DOHH2 (cell line): Measurements from ENCODE around the gene ABLIM2.

ENCODE experiments used
- H3F3A ChIP-seq: fragments of 200-600 bp; sonication (generic), shearing (Covaris generic); 2 replicates; pipeline ENCODE4 v1.6.0; 2016; ENCODE audit warnings: antibody characterized with exemption, mild to moderate bottlenecking; ENCODE audit not compliant: control insufficient read depth, insufficient read depth
- H3K27ac ChIP-seq: fragments of 200-600 bp; sonication (generic); 2 replicates; pipeline ENCODE4 v1.5.1; 2014; ENCODE audit warnings: low read depth, mild to moderate bottlenecking, low read length, moderate library complexity
- H3K27me3 ChIP-seq: fragments of 200-600 bp; sonication (generic); 2 replicates; pipeline ENCODE4 v1.6.1; 2014; ENCODE audit warnings: mild to moderate bottlenecking, low read length, mixed read lengths; ENCODE audit not compliant: control insufficient read depth
- H3K36me3 ChIP-seq: fragments of 200-600 bp; sonication (generic); 2 replicates; pipeline ENCODE4 v1.6.1; 2014; ENCODE audit warnings: mild to moderate bottlenecking, low read length, moderate library complexity, mixed read lengths; ENCODE audit not compliant: control insufficient read depth
- H3K4me1 ChIP-seq: fragments of 200-600 bp; sonication (generic); 2 replicates; pipeline ENCODE4 v1.6.1; 2014; ENCODE audit warnings: mild to moderate bottlenecking, low read length, mixed read lengths; ENCODE audit not compliant: control insufficient read depth
- H3K4me2 ChIP-seq: fragments of 200-600 bp; sonication (generic); 2 replicates; pipeline ENCODE4 v1.6.0; 2014; ENCODE audit warnings: mild to moderate bottlenecking, low read length, moderate library complexity
- H3K4me3 ChIP-seq: fragments of 200-600 bp; sonication (generic); 2 replicates; pipeline ENCODE4 v1.5.1; 2014; ENCODE audit warnings: mild to moderate bottlenecking, low read length, mixed read lengths
- H3K79me2 ChIP-seq: fragments of 200-600 bp; sonication (generic); 2 replicates; pipeline ENCODE4 v1.6.1; 2014; ENCODE audit warnings: mild to moderate bottlenecking, low read length, mixed read lengths; ENCODE audit not compliant: control insufficient read depth
- H3K9me2 ChIP-seq: fragments of 200-600 bp; sonication (generic); replicated peaks from 2 replicates; pipeline ENCODE4 v1.6.1; 2014; ENCODE audit warnings: mild to moderate bottlenecking, low read length, mixed read lengths; ENCODE audit not compliant: control insufficient read depth
- H3K9me3 ChIP-seq: fragments of 200-600 bp; sonication (generic); 2 replicates; pipeline ENCODE4 v1.6.1; 2014; ENCODE audit warnings: antibody characterized with exemption, low read length, mixed read lengths; ENCODE audit not compliant: control insufficient read depth, insufficient read depth
- H4K20me1 ChIP-seq: fragments of 200-600 bp; sonication (generic); 2 replicates; pipeline ENCODE4 v1.6.0; 2014; ENCODE audit warnings: low read depth, mild to moderate bottlenecking, antibody characterized with exemption, low read length, moderate library complexity; ENCODE audit not compliant: control insufficient read depth, insufficient read depth
- CTCF ChIP-seq: fragments of 200-600 bp; sonication (generic); IDR thresholded peaks from one replicate; pipeline ENCODE4 v1.5.1; 2014; ENCODE audit warnings: antibody characterized with exemption, mild to moderate bottlenecking, low read depth, low read length; ENCODE audit not compliant: poor library complexity, severe bottlenecking
- EZH2phosphoT487 ChIP-seq: fragments of 200-600 bp; sonication (generic); IDR thresholded peaks from 2 replicates; pipeline ENCODE4 v1.6.1; 2017; ENCODE audit warnings: borderline replicate concordance, mild to moderate bottlenecking, antibody characterized with exemption, low read length, moderate library complexity, mixed read lengths

Gene ABLIM2

GRCh38 chr4:8155048-8155447 lies 3.6 kb downstream of the ABLIM2 start:
- H3K4me1 ChIP-seq: peaks cover 21% of the 10 kb centered on the region
- no peaks in the 10 kb centered on the region for H3K27me3 ChIP-seq

GRCh38 chr4:8153441-8153840 lies 5.2 kb downstream of the ABLIM2 start:
- Histone ChIP-seq H3K4me2 (no peak overlapping the region), H3K79me2 (no peaks in the 10 kb centered on the region), H3K9me2 (no peaks in the 10 kb centered on the region), H3K4me3 (no peak overlapping the region), H3K4me1 (peaks cover 12% of the 10 kb centered on the region), H3K36me3 (no peaks in the 10 kb centered on the region), H3K9me3 (no peaks in the 10 kb centered on the region), H3K27ac (no peak overlapping the region), H3F3A (no peaks in the 10 kb centered on the region), H4K20me1 (no peaks in the 10 kb centered on the region), H3K27me3 (no peaks in the 10 kb centered on the region)
- TF ChIP-seq EZH2phosphoT487 (no peak), CTCF (no peak)

More at GRCh38 chr4:8155048-8155447, 3.6 kb downstream of the ABLIM2 start:
- TF ChIP-seq CTCF: no peak
- TF ChIP-seq EZH2phosphoT487: no peak
- Histone ChIP-seq H3K9me3 (no peaks in the 10 kb centered on the region), H4K20me1 (no peaks in the 10 kb centered on the region), H3F3A (no peaks in the 10 kb centered on the region), H3K4me3 (no peak overlapping the region), H3K36me3 (no peaks in the 10 kb centered on the region), H3K4me2 (no peak overlapping the region), H3K79me2 (peaks cover 10% of the 10 kb centered on the region), H3K27ac (no peak overlapping the region), H3K9me2 (no peaks in the 10 kb centered on the region)

GRCh38 chr4:8152865-8153257 lies 5.8 kb downstream of the ABLIM2 start:
- H3F3A ChIP-seq: no peaks in the 10 kb centered on the region
- no peak overlapping the region for H3K4me2 ChIP-seq
- H3K27ac ChIP-seq: no peak overlapping the region
- peaks cover 7% of the 10 kb centered on the region for H3K4me1 ChIP-seq
- H3K9me3 ChIP-seq: no peaks in the 10 kb centered on the region
- H3K79me2 ChIP-seq: no peaks in the 10 kb centered on the region
- TF ChIP-seq EZH2phosphoT487 (no peak), CTCF (no peak)
- H3K9me2 ChIP-seq: no peaks in the 10 kb centered on the region
- no peaks in the 10 kb centered on the region for H4K20me1 ChIP-seq
- H3K4me3 ChIP-seq: no peak overlapping the region
- H3K27me3 ChIP-seq: no peaks in the 10 kb centered on the region
- H3K36me3 ChIP-seq: no peaks in the 10 kb centered on the region
